Activated CD4-positive, alpha-beta T cell treated with anti-CD3 and anti-CD28 coated beads for 1 hour (primary cell): ENCODE results near the gene ACSL6.

ENCODE experiments used
- DNase-seq: peaks from one replicate; pipeline ENCODE4 v3.0.0-alpha.2; 2020

The ACSL6 gene

DNA sequence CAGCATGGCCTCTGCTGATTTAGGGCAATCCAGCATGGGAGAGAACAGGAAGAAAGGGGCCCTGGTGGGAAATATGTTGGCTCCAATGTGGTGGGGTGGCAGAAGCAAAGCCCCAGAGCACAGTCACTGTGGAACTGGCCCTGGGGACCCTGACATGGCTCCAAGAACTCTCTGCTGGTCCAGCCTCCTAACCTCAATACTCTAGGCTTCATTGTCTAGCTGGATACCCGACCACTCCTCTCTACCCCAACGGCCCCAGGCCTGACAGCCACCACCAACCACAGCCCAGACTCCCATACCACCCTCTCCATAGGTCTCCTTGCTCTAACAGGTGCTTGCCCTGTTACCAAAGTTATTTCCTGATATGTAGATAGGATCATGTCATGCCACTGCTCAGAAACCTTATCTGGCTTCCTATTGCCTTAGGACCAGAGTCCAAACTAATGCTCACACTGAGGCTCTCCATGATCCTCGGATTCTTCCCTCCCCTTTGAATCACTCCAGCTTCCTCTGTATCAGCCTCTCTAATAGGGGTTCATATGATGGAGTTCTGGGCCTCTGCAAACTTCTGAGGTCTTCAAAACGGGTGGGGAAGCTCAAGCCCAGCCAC lies 12.9 kb downstream of the ACSL6 start:
- DNase-seq, result no peak

DNA sequence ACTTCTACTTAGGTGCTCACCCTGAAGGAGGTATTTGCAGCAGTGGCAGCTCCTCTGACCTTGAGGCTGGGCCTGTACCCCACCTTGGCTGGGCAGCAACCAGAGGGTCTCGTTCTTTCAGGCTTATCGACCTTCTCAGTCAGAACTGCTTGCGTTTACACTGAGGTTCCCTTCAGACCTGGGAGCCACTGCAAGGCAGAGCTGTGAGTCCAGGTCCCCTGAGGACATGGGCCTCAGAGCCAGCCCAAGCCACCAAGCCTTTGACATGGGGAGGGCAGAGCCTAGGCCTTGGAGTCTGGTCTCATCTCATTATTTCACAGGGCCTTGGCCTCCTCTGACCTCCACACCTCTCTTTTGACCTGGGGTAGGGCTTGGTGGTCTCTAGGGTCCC lies 13.7 kb downstream of the ACSL6 start:
- no peak for DNase-seq

GRCh38 chr5:131997026-131997726 lies 14.3 kb downstream of the ACSL6 start:
- DNase-seq, result no peak

DNA sequence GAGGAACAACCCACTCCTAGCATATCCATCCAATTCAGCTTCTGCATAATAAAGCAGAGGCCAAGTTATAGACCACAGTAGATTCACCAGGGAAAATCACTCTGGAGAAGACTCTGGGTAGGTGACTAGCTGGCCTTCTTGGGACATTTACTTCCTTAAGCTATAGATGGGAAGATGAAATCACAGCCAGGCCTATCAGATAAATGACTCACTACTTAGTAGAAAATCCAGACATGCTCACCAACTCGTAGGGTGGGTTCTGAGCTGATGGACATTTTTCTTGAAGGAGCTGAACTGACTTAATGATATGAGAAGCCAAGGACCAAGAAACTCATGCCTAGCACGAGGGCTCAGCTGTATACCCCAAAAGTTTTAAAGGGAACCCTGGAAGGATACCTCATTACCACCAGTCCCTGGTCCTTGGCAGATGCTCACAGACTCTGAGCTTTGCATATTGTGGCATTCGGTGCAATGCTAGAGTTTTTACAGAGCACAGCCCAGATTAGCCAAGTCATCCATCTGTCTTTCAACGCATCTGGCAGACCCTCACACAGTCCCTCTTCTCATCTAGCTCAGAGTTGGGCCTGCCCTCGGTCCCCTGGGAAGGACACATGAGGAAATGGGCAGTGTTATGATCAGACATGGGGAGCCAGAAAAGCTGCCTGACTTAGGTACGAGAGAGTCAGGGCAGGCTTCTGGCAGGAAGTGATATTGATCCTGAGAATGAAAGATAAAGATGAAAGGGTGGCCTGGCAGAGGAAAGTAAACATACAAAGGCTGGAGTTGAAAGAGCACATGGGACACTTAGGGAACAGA lies 15.0 kb downstream of the ACSL6 start:
- no peak for DNase-seq

DNA sequence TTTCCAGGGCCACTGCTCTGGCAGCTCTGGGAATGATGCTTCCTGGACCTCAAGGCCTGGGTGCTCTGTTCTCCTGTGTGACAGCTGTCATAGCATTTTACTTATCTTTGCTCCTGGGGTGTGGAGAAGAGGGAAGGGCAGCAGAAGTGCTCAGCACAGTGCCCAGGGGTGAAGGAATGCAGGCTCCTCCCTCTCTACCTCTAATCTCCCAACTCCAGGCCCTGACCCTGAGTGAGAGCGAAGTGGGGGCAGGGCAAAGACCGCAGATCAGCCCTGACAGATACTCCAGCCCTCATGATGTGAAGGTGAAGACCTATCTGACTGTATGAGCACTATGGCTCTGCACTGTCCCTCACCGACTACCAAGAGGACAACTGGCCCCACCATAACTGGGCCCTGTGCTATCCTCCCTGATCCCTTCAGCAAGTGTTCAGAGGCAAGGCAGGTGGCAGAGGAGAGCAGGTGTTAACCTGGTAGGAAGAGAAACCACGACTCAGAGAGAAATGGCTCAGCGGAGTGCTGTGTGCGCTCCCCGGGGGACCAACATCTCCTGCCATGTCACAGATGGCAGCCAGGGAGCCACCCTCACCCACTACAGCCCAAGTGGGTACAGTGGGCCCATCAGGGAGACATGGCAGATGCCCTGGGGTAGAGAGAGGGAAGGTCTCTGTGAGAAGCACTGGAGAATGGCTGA lies 16.8 kb downstream of the ACSL6 start:
- DNase-seq, result no peak

DNA sequence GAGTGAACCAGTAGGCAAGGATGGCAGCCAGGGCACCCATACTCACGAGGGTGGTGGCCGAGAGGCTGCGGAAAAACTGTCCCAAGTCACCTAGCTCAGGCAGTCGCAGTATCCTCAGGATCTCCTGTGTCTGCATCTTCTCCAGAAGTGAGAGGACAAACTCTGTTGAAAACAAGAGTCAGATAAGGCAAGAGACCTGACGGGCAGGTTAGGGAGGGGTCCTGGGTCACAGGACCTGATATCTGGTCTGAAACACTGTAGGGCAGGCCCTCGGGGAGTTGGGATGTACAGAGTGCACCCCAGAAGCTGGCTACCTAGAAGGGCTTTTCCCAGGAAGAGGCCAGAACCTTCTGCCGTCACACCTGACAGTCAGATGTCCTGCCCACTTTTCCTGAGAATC lies 17.4 kb downstream of the ACSL6 start:
- no peak for DNase-seq

GRCh38 chr5:131993676-131994075 lies 17.8 kb downstream of the ACSL6 start:
- no peak for DNase-seq

DNA sequence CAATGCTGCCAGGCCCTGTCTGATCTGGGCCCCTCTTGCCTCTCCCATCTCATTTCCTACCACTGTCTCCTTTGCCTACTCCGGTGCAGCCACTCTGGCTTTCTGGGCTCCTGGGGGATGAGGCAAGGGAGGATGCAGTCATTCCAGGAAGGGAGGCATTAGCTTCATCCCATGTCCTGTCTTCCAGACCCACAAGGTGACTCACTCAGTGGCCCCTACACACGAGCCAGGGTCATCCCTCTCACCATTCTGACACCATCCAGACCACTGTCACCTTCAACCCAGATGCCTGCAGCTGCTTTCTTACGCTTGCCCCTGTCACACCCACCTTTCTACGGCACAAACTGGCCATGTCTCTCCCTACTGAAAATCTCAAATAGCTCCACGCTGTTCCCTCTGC lies 19.1 kb downstream of the ACSL6 start:
- no peak for DNase-seq

GRCh38 chr5:131991593-131992324 lies 19.7 kb downstream of the ACSL6 start:
- DNase-seq, result no peak

DNA sequence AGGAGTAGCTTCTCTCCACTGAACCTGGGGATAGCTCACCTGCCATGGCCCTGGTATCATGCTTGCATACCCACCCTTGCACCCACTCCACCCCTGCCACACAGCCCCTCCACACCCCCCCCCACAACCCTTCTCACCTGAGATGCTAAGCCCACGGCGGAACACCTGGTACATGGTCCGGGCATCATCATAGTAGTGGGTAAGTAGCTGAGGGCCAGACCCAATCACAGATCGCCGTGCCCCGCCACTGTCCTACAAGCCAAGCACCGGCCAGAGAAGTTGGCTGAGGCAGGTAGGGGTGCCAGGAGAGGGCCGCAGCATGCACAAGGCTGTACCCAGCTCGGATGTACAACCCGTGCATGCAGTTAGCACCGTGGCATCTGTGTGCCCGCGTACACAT lies 20.7 kb downstream of the ACSL6 start:
- no peak for DNase-seq

DNA sequence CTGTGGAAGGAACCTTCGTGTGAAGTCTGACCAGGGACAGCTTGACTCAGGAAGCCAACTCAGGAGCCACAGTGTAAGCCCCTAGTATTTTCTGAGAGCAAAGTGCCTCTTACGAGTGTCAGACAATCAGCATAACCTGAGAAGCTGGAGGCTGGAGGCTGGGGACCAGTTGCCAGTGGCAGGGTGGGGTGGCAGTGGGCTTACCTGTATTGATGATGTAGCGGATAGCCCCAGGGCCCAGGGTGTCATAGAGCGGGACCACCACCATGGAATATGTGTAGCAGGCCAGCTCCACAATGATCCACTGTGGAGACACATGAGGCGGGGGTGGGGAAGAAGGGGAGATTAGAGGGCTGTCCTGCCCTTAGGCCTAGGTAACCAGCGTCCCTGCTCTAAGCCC lies 22.9 kb downstream of the ACSL6 start:
- no peak for DNase-seq

DNA sequence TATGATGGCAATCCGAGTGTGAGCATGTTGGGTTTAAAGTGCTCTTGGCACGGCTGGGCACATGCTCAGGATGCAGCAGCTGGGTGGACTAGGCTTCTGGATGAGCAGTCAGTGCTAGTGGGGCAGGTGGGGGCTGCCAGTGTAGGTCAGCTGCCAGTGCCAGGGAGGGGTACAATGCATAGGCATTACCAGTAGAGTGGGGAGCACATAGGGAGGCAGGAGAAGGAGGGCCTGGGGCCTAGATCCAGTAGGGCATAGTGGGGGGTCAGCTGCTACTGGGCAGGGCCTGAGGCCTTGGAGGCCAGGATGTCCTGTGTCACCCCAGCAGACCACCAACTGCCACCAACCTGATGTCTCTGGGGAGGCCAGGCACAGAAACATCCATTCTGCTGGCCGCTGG lies 24.2 kb downstream of the ACSL6 start:
- no peak for DNase-seq

DNA sequence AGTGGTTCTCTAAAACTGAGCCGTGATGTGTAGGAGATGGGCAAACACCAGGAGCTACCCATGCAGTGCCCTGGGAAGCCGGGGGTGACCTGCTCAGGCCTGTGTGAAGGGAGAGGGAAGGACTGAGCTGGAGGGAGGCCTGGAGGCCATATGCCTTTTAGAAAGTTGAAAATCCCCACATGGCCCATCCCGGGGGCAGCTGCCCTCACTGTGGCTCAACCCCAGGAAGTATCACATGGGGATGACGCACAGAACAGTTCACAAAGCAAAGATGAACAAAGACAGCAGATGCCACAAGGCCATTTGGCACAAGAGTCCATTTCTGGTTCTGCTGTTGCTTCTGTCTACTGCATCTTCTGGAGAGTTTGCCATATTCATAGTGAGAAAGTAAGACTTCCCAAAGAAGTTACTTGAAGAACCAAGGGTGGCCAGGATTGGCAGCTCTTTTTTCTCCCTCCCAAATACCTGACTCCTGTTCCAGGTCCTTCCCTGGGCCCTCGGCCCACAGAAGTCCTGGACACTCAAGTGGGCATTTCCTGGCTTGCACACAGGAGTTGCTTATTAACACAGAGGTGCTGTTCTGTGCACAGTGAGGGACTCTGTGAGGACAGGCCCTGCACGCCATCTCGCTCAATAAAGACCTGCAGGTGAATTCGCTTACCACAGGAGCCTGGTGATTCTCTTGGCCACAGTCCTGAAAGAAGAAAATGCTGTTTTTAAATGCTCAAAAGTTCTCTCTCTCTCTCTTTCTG lies 25.1 kb downstream of the ACSL6 start:
- no peak for DNase-seq

GRCh38 chr5:131984956-131985665 lies 26.3 kb downstream of the ACSL6 start:
- DNase-seq, result no peak

DNA sequence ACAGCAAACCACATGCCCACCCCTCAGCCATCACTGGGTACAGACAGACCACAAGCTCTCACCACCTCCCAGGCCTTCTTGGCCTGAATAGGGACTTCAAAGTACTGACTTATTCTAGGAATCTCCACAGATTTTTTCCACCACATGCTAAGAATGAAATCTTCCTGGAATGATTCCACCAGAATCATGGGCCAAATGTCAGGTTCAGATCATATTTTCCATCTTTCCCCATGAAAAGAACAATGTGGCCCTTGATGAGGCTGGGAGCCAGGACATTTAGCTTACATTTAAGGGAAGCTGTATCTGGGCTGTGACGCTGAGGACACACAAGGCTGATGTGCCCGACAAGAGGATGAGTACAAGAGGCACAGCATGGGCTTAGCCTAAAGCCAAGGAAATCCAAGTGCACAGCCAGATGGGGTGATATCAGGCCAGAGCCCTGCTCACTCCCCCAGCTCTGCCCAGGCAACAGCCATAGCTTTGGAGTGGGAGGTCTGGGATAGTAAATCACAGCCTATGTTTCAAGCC lies 28.1 kb downstream of the ACSL6 start:
- no peak for DNase-seq

- DNase-seq, result no peak
Observed at GRCh38 chr5:131981516-131981915, 29.9 kb downstream of the ACSL6 start.

DNA sequence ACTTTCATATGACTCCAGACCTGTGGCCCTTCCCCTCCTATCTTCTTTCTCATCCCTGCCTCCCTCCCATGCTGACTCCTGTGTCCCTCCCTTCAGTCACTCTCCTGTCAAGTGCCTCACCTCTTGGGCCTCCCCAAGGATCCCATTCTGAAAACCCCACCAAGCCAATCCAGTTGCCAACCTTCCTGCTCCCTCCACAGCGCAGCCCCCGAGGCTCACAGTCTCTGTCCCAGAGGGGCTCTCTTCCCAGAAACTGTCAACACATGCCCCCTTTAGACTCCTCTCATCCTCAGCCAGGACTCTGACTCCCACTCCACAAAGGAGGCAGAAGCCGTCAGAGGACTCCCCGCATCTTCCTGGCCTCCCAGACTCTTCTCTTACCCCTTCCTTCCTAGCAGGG lies 30.8 kb downstream of the ACSL6 start:
- DNase-seq, result no peak

DNA sequence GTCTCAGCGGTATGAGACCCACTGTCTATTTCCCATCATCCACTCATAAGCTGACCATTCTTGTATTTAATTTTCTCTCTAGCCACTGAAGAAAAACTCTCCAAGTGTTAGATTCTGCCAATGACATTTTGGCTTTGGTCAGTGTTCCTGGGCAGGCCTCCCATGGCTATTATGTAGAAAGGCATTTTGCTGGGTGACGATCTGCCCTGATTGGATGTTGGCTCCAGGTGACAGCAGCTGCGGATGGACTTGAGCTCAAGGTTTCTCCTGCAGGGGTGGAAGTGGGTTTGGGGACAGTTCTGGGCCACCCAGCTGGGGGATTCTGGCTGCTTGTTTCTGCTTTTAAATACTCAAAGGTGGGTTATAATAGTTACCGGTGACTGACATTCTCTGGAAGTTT lies 31.6 kb downstream of the ACSL6 start:
- no peak for DNase-seq

DNA sequence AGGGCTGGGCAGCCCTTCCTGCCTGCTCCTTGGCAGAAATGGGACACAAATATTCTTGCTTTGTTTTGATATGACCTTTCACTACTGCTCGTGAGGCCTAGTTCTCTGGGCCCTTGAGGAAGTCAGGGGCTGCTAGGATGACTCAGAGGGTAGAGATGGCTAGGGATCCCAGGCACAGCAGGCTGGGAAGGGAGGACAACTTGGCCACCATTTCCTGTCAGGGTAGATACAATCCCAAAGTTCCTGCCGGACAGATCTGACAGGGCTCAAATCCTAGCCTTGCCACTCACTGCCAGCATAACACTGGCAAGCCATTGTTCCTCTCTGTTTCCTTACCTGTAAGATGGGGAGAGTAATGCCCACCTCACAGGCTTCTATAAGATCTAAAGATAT lies 34.2 kb downstream of the ACSL6 start:
- DNase-seq, result no peak

DNA sequence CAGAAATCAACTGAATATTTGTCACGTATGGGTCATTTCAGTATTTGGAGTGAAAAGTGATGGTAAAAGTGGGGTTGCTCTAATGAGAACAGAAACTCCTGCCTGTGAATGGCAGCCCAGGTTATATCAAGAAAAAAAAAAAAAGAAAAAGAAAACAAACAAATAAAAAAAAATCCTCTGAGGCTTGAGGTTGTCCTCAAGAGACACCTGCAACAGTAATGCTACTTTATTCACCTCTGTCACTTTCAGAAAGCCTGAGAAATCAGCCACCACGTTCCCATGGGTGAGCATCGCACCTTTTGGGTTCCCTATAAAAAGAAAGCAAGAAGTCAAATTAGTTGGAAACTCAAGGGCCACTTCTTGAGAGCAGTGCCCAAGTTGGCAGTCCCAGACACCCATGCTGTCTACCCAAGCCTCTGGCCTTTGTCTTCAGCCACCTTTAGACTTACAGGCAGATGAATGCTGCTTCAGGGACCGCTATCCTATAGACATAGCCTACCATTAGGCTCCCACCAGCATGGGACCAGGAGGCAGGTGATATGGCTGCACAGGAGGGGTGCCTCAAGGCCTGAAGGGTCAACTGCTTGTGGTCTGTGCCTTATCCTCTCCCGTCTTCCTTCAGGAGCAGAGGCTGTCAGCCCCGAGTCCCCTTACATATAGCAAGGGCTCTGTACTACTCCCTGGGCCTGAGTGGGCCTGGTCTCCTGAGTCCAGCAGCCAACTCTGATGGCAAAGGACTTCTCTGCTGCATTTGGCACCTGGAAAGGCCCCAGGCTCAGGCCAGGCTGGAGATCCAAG lies 34.8 kb downstream of the ACSL6 start:
- DNase-seq, result no peak
